Stimulated activated CD8-positive, alpha-beta memory T cell treated with anti-CD3 and anti-CD28 coated beads, Interleukin-2, amount 100 ng/mL, for 48 hours (primary cell): ENCODE data around the gene CEP170B.
"Not testable (repeated sequence)": the region's sequence is repeated elsewhere in the genome, so short reads cannot be mapped to it uniquely, and the experiment has no call there.

Source experiments
- DNase-seq, 2 donors: peaks; one replicate each; pipeline ENCODE4 v3.0.0-alpha.2; 2020; ENCODE audit warnings: low read depth in 2 of 2

The CEP170B gene

GRCh38 chr14:104878582-104878981, 13.5 kb downstream of the CEP170B start:
- no peak for DNase-seq

- no peak for DNase-seq
These were observed 14.3 kb downstream of the CEP170B start for GRCh38 chr14:104879201-104879982.

GRCh38 chr14:104879983-104880565, 15.0 kb downstream of the CEP170B start:
- no peak for DNase-seq

GRCh38 chr14:104880584-104881210, 15.6 kb downstream of the CEP170B start:
- no peak for DNase-seq

GRCh38 chr14:104881369-104881979, 16.4 kb downstream of the CEP170B start:
- DNase-seq, result no peak

- no peak for DNase-seq
These were observed 17.4 kb downstream of the CEP170B start for GRCh38 chr14:104882325-104882973.

- DNase-seq, result no peak
These were observed 18.1 kb downstream of the CEP170B start for GRCh38 chr14:104882991-104883660.

- DNase-seq, result no peak
These were observed 18.8 kb downstream of the CEP170B start for GRCh38 chr14:104883681-104884361.

GRCh38 chr14:104884381-104884780, 19.3 kb downstream of the CEP170B start:
- DNase-seq, result not testable (repeated sequence)

- DNase-seq, result no peak
These were observed 20.2 kb downstream of the CEP170B start for GRCh38 chr14:104885031-104885972.

GRCh38 chr14:104885973-104886689, 21.1 kb downstream of the CEP170B start:
- DNase-seq, result no peak

- no peak for DNase-seq
These were observed 21.9 kb downstream of the CEP170B start for GRCh38 chr14:104886690-104887622.

- no peak for DNase-seq
These were observed 22.8 kb downstream of the CEP170B start for GRCh38 chr14:104887623-104888488.

GRCh38 chr14:104888489-104889374, 23.7 kb downstream of the CEP170B start:
- no peak for DNase-seq

- DNase-seq, result no peak
These were observed 24.3 kb downstream of the CEP170B start for GRCh38 chr14:104889375-104889757.

GRCh38 chr14:104890292-104890691, 25.2 kb downstream of the CEP170B start:
- not testable (repeated sequence) for DNase-seq
